Measurements from ENCODE around the gene TGFB2. TPM values are rescaled to one million over a fixed set of nuclear protein-coding genes. Genes with fewer than 3 reads are reported as not detected.

Gene TGFB2
- polyA plus RNA-seq, 1 experiment, result 14.8 TPM

DNA sequence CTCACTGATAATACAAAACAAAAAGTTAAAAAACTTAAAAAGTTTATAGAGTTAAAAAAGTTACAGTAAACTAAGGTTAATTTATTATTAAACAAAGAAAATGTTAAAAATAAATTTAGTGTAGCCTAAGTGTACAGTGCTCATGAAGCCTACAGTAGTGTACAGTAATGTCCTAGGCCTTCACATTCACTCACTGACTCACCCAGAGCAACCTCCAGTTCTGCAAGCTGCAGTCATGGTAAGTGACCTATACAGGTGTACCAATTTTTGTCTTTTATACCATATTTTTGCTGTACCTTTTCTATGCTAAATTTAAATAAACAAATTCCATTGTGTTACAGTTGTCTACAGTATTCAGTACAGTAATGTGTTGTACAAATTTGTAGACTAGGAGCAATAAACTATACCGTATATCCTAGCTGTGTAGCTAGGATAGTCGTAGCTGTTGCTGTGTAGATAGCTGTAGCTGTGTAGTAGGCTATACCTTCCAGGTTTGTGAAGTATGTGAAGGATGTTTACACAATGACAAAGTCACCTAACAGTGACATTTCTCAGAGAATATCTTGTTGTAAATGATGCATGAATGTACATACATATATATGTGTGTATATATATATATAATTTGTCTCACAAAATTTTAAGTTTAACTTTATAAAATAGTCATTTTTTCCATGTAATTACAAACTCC, 140.2 kb downstream of the TGFB2 start:
- TF ChIP-seq, protein P1, sequence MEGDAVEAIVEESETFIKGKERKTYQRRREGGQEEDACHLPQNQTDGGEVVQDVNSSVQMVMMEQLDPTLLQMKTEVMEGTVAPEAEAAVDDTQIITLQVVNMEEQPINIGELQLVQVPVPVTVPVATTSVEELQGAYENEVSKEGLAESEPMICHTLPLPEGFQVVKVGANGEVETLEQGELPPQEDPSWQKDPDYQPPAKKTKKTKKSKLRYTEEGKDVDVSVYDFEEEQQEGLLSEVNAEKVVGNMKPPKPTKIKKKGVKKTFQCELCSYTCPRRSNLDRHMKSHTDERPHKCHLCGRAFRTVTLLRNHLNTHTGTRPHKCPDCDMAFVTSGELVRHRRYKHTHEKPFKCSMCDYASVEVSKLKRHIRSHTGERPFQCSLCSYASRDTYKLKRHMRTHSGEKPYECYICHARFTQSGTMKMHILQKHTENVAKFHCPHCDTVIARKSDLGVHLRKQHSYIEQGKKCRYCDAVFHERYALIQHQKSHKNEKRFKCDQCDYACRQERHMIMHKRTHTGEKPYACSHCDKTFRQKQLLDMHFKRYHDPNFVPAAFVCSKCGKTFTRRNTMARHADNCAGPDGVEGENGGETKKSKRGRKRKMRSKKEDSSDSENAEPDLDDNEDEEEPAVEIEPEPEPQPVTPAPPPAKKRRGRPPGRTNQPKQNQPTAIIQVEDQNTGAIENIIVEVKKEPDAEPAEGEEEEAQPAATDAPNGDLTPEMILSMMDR (IDR thresholded peaks at IDR 0.05; ENCODE audit: low read depth, low read length), result no peak
- ChIA-PET CTCF (no interaction called here), POLR2A (interaction anchor here (0.6 kb wide), 1 partner anchor 1193 kb away, joined by 3 read pairs; no protein-coding TSS in a partner anchor)
- no peaks in the 10 kb centered on the region for H3K27me3 ChIP-seq (ENCODE audit: control insufficient read depth, insufficient read depth, low read length)
- DNase-seq (ENCODE audit: low read depth, low spot score), result no peak
- no peak overlapping the region for H3K27ac ChIP-seq (ENCODE audit: low read depth, low read length)
- no peaks in the 10 kb centered on the region for H3K9me3 ChIP-seq (ENCODE audit: control insufficient read depth, insufficient read depth, low read length)
- no peak overlapping the region for H3K4me3 ChIP-seq (ENCODE audit: low read depth, low read length)

DNA sequence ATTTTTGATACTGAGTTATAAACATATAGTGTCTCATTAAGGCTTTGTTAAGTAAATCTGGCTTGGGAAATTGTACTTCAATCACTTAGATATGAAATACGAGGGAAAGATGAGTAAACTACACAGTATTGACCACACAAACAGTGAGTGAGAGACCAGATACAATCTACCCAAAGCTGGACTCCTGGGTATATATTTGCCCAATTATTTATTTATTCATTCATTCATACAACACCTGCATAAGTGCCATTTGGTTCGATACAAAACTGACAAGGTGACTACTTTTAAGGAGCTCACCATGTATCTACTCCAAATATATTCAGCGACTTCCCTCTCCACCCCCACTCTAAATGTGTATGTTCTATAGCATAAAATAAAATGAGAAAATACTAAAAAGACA, 143.4 kb downstream of the TGFB2 start:
- Histone ChIP-seq H3K9me3 (ENCODE audit: control insufficient read depth, insufficient read depth, low read length) (no peaks in the 10 kb centered on the region), H3K27ac (ENCODE audit: low read depth, low read length) (no peak overlapping the region), H3K27me3 (ENCODE audit: control insufficient read depth, insufficient read depth, low read length) (no peaks in the 10 kb centered on the region), H3K4me3 (ENCODE audit: low read depth, low read length) (no peak overlapping the region)
- TF ChIP-seq, protein P1 (IDR thresholded peaks at IDR 0.05; ENCODE audit: low read depth, low read length), result no peak
- no peak for DNase-seq (ENCODE audit: low read depth, low spot score)
- ChIA-PET POLR2A (no interaction called here), CTCF (no interaction called here)

DNA sequence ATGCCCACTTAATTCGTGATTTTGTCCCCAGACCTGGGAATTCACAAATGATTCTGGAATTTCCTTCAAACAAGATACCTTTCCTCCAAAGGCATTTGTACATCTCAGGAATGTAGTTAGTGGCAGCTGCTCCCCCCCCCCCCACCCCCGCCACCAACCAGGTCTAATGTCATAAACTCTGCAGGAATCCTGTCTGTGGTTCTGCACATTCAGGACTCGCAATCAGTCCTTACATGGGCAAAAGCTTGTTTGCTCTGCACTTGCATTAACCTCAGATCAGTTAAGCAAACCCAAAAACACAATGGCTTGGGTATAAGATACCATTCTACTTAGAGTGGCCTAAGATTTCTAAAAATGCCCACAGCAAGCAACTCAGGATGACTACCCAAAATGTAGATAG, 143.8 kb downstream of the TGFB2 start:
- Histone ChIP-seq H3K4me3 (ENCODE audit: low read depth, low read length) (no peak overlapping the region), H3K27ac (ENCODE audit: low read depth, low read length) (no peak overlapping the region), H3K27me3 (ENCODE audit: control insufficient read depth, insufficient read depth, low read length) (no peaks in the 10 kb centered on the region), H3K9me3 (ENCODE audit: control insufficient read depth, insufficient read depth, low read length) (no peaks in the 10 kb centered on the region)
- ChIA-PET CTCF (no interaction called here), POLR2A (no interaction called here)
- TF ChIP-seq, protein P1 (IDR thresholded peaks at IDR 0.05; ENCODE audit: low read depth, low read length), result no peak
- no peak for DNase-seq (ENCODE audit: low read depth, low spot score)

DNA sequence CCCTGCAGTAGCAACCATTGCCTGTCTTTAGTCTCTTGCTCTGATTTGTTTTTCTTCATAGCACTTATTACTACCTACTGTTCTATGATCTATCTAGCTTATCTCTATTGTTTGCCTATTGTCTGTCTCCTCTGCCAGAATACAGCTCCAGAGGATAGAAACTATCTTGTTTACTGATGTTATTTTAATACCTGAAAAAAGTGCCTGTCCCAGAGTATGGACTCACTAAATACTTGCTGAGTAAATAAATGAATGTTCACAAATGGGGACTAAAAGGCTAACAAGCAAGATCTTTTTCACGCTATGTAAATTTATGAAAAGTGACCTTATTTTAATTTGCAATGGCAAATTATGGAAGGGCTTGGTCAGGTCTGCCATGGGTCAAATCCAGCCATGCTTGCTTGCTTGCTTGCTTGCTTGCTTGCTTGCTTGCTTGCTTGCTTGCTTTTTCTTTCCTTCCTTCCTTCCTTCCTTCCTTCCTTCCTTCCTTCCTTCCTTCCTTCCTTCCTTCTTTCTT, 145.3 kb downstream of the TGFB2 start:
- ChIA-PET CTCF (no interaction called here), POLR2A (no interaction called here)
- Histone ChIP-seq H3K27me3 (ENCODE audit: control insufficient read depth, insufficient read depth, low read length) (no peaks in the 10 kb centered on the region), H3K9me3 (ENCODE audit: control insufficient read depth, insufficient read depth, low read length) (no peaks in the 10 kb centered on the region), H3K27ac (ENCODE audit: low read depth, low read length) (no peak overlapping the region), H3K4me3 (ENCODE audit: low read depth, low read length) (no peak overlapping the region)
- no peak for DNase-seq (ENCODE audit: low read depth, low spot score)
- TF ChIP-seq, protein P1 (IDR thresholded peaks at IDR 0.05; ENCODE audit: low read depth, low read length), result no peak

DNA sequence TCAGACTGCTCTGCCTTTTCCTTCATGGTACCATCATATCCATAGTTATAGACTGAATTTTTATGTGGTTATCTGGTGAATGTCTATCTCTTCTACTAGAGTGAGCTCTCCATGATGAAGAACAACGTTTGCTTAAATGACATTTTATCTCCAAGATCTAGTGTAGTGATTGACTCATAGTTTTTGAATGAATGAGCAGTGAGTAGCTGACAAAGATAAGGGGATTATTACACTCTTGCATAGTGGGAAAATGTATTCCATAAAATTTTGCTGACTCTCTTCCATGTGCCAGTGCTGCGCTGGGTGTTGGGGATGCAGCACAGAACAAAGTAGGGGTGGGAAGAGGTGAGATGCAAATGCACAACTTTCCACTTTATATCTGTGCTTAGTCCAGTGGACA, 147.7 kb downstream of the TGFB2 start:
- POLR2A ChIA-PET, result no interaction called here
- TF ChIP-seq, protein P1 (IDR thresholded peaks at IDR 0.05; ENCODE audit: low read depth, low read length), result no peak
- CTCF ChIA-PET, result no interaction called here
- no peak for DNase-seq (ENCODE audit: low read depth, low spot score)
- Histone ChIP-seq H3K9me3 (ENCODE audit: control insufficient read depth, insufficient read depth, low read length) (no peaks in the 10 kb centered on the region), H3K4me3 (ENCODE audit: low read depth, low read length) (no peak overlapping the region), H3K27me3 (ENCODE audit: control insufficient read depth, insufficient read depth, low read length) (no peaks in the 10 kb centered on the region), H3K27ac (ENCODE audit: low read depth, low read length) (no peak overlapping the region)

All from AG04450 (cell line).